ENCODE results near the gene ELF4. TPM values are rescaled to one million over a fixed set of nuclear protein-coding genes. Genes with fewer than 3 reads are reported as not detected.

ELF4 gene
- total RNA-seq, 4 donors from 2014 or later, result 2.6 to 6.3 (median 3.8) TPM

- WGBS, 2 donors, result 44 to 59% methylated on average over 4 to 7 of the region's 10 CpGs
- H3K4me1 ChIP-seq, result peaks cover 0 to 8% of the 10 kb centered on the region in 2 donors
- H3K27ac ChIP-seq, result no peak overlapping the region
- peak; percentile 20 to 35 for DNase-seq
- no peaks in the 10 kb centered on the region for H3K9me3 ChIP-seq
- no peaks in the 10 kb centered on the region for H3K36me3 ChIP-seq
- no peaks in the 10 kb centered on the region for H3K27me3 ChIP-seq
- intact Hi-C loops (cut with DNase I), result no loop called here
- H3K4me3 ChIP-seq (replicated peaks in 1 of 3), result no peak overlapping the region
- TF ChIP-seq, protein P1, sequence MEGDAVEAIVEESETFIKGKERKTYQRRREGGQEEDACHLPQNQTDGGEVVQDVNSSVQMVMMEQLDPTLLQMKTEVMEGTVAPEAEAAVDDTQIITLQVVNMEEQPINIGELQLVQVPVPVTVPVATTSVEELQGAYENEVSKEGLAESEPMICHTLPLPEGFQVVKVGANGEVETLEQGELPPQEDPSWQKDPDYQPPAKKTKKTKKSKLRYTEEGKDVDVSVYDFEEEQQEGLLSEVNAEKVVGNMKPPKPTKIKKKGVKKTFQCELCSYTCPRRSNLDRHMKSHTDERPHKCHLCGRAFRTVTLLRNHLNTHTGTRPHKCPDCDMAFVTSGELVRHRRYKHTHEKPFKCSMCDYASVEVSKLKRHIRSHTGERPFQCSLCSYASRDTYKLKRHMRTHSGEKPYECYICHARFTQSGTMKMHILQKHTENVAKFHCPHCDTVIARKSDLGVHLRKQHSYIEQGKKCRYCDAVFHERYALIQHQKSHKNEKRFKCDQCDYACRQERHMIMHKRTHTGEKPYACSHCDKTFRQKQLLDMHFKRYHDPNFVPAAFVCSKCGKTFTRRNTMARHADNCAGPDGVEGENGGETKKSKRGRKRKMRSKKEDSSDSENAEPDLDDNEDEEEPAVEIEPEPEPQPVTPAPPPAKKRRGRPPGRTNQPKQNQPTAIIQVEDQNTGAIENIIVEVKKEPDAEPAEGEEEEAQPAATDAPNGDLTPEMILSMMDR (IDR thresholded peaks at IDR 0.05), result no peak
- TF ChIP-seq POLR2A (IDR thresholded peaks at IDR 0.05), result no peak
Measured at GRCh38 chrX:130091980-130092522, 18.2 kb downstream of the ELF4 start.

DNA sequence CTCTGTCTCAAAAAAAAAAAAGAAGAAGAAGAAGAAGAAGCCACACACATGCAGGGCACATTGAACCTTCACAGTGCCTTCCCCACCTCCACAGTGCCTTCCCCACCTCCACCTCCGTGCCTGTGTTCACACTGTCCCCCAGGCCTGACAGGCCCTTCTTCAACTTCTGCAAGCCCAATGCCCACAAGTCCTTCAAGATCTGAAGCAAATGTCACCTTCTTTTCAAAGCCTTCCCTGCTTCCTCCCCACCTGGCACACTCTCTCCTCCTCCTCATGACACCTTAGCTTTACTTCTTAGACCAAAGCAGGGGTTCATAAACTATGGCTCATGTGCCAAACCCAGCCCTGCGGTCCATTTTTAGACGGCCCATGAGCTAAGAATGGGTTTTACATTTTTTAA lies 19.9 kb downstream of the ELF4 start:
- no peaks in the 10 kb centered on the region for H3K9me3 ChIP-seq

GRCh38 chrX:130086447-130087206 lies 23.7 kb downstream of the ELF4 start:
- Histone ChIP-seq H3K4me3 (replicated peaks in 1 of 3) (no peak overlapping the region), H3K9me3 (no peaks in the 10 kb centered on the region), H3K36me3 (no peaks in the 10 kb centered on the region), H3K27ac (peak overlapping the region in 2 of 3 donors; percentile 33 to 38), H3K27me3 (no peaks in the 10 kb centered on the region), H3K4me1 (peaks cover 0 to 12% of the 10 kb centered on the region in 2 donors)
- 73 to 78% methylated on average over 8 to 12 of the region's 13 CpGs for WGBS, 2 donors
- no peak for TF ChIP-seq POLR2A (IDR thresholded peaks at IDR 0.05)
- TF ChIP-seq, protein P1 (IDR thresholded peaks at IDR 0.05), result no peak
- DNase-seq, result peak in 1 of 2 donors; percentile 2
- intact Hi-C loops (cut with DNase I), result no loop called here

More for the DNA sequence above, 19.9 kb downstream of the ELF4 start:
- Histone ChIP-seq H3K36me3 (no peaks in the 10 kb centered on the region), H3K4me3 (replicated peaks in 1 of 3) (no peak overlapping the region), H3K27ac (no peak overlapping the region), H3K4me1 (peaks cover 0 to 8% of the 10 kb centered on the region in 2 donors), H3K27me3 (no peaks in the 10 kb centered on the region)
- 61 to 89% methylated on average over 3 of the region's 3 CpGs for WGBS, 2 donors
- no peak for DNase-seq
- TF ChIP-seq, protein P1 (IDR thresholded peaks at IDR 0.05), result no peak
- no peak for TF ChIP-seq POLR2A (IDR thresholded peaks at IDR 0.05)
- intact Hi-C loops (cut with DNase I), result no loop called here

GRCh38 chrX:130085551-130086446 lies 24.5 kb downstream of the ELF4 start:
- WGBS, 2 donors, result 65 to 80% methylated on average over 10 to 11 of the region's 11 CpGs
- TF ChIP-seq POLR2A (IDR thresholded peaks at IDR 0.05), result no peak
- TF ChIP-seq, protein P1 (IDR thresholded peaks at IDR 0.05), result no peak
- no peaks in the 10 kb centered on the region for H3K27me3 ChIP-seq
- H3K36me3 ChIP-seq, result no peaks in the 10 kb centered on the region
- DNase-seq, result peak in 1 of 2 donors; percentile 2
- intact Hi-C loops (cut with DNase I), result no loop called here
- peaks cover 0 to 11% of the 10 kb centered on the region in 2 donors for H3K4me1 ChIP-seq
- H3K9me3 ChIP-seq, result no peaks in the 10 kb centered on the region
- H3K27ac ChIP-seq, result peak overlapping the region in 2 of 3 donors; percentile 33 to 38
- no peak overlapping the region for H3K4me3 ChIP-seq (replicated peaks in 1 of 3)

Measured in thyroid gland (tissue), 4 donors.